Gastrocnemius medialis (tissue), 4 donors: ENCODE measurements around the gene THADA. TPM values are rescaled to one million over a fixed set of nuclear protein-coding genes. Genes with fewer than 3 reads are reported as not detected.

Source experiments
- ATAC-seq, 2 donors: fragments of 150-250 bp; one replicate each; pipeline ENCODE4 v1.9.1; 2016
- DNase-seq, 2 donors: peaks; one replicate each; pipeline ENCODE4 v3.0.0-alpha.2; 2019
- H3K27ac ChIP-seq, 4 donors: fragments of 200-600 bp; sonication (generic); 1 replicate in 1 of 4; 2 replicates in 3 of 4; pipeline ENCODE4 v1.5.1; 2016 to 2018; ENCODE audit warnings: mild to moderate bottlenecking in 2 of 4, moderate library complexity in 1 of 4
- H3K27me3 ChIP-seq, 3 donors: fragments of 200-600 bp; sonication (generic) in 2 of 3; 1 replicate in 1 of 3; 2 replicates in 2 of 3; pipeline versions ENCODE4 v1.5.1 to v1.6.0; 2016 to 2019; ENCODE audit warnings: mild to moderate bottlenecking in 1 of 3, moderate library complexity in 1 of 3
- H3K36me3 ChIP-seq, 2 donors: fragments of 200-600 bp; sonication (generic) in 1 of 2; one replicate each; pipeline ENCODE4 v1.5.1; 2017 to 2018
- H3K4me1 ChIP-seq, 2 donors: fragments of 200-600 bp; sonication (generic) in 1 of 2; one replicate each; pipeline ENCODE4 v1.5.1; 2016 to 2017; ENCODE audit warnings: mild to moderate bottlenecking in 2 of 2
- H3K4me3 ChIP-seq, 4 donors: fragments of 200-600 bp; sonication (generic) in 3 of 4; 1 replicate in 1 of 4; 2 replicates in 3 of 4; pipeline ENCODE4 v1.5.1; 2016 to 2019; ENCODE audit warnings: mild to moderate bottlenecking in 2 of 4
- H3K9me3 ChIP-seq, 3 donors: fragments of 200-600 bp; sonication (generic) in 2 of 3; 1 replicate in 1 of 3; 2 replicates in 2 of 3; pipeline ENCODE4 v1.5.1; 2016 to 2019
- POLR2A ChIP-seq, 2 donors: fragments of 450-650 bp; IDR thresholded peaks; one replicate each; pipeline ENCODE4 v1.6.1; 2017; ENCODE audit warnings: antibody characterized with exemption in 2 of 2, mild to moderate bottlenecking in 2 of 2, moderate library complexity in 2 of 2
- in situ Hi-C, 4 donors: fragments of 200-750 bp; cut with MboI; loops; one replicate each; pipeline versions ENCODE4 v1.15.0 to v1.8.0; 2017; ENCODE audit warnings: low sequenced_read_pairs in 4 of 4
- intact Hi-C: fragments of 100-400 bp; cut with DNase I; formaldehyde crosslinking; loops from one replicate; pipeline ENCODE4 v1.15.1; 2023; ENCODE audit warnings: low total_unique reads
- total RNA-seq, 4 donors: library from RNA; depleted of rRNA; stranded (reverse); fragments of >200 nt; gene quantifications; one replicate each; pipeline versions ENCODE4 v1.1.0 to v1.2.3, GENCODE V29; 2016
- TF ChIP-seq, protein P1 (sequence below), 5 experiments: fragments of 450-650 bp in 3 of 5; fragments of 200-600 bp in 2 of 5; sonication (generic) in 2 of 5; IDR thresholded peaks in 4 of 5; conservative IDR thresholded peaks in 1 of 5; 1 replicate in 4 of 5; 2 replicates in 1 of 5; pipeline ENCODE4 v1.5.1; 2016 to 2019; ENCODE audit warnings: antibody characterized with exemption in 5 of 5, mild to moderate bottlenecking in 3 of 5, moderate library complexity in 3 of 5

The THADA gene
- total RNA-seq, 4 donors from 2014 or later: 13.6 to 19.0 (median 16.2) TPM

DNA sequence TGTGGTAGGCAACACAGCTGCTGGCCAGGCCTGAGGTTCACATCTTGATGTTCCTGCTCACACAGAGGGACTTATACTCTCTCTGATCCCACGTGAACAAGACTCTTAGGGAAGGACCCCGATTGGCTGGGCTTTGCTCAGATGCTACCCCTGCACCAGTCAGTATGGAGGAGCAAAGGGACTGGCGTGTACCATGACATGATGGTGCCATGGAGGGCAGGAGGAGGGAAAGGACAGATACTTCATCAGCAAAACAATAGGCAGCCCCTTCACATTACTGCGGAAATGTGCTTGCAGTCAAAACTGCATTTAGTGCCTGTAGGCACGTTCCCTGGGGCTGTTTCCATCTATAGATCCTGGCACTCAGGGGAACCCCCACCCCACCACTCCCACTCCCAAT is 412.1 kb downstream of the THADA start:
- TF ChIP-seq, protein P1, sequence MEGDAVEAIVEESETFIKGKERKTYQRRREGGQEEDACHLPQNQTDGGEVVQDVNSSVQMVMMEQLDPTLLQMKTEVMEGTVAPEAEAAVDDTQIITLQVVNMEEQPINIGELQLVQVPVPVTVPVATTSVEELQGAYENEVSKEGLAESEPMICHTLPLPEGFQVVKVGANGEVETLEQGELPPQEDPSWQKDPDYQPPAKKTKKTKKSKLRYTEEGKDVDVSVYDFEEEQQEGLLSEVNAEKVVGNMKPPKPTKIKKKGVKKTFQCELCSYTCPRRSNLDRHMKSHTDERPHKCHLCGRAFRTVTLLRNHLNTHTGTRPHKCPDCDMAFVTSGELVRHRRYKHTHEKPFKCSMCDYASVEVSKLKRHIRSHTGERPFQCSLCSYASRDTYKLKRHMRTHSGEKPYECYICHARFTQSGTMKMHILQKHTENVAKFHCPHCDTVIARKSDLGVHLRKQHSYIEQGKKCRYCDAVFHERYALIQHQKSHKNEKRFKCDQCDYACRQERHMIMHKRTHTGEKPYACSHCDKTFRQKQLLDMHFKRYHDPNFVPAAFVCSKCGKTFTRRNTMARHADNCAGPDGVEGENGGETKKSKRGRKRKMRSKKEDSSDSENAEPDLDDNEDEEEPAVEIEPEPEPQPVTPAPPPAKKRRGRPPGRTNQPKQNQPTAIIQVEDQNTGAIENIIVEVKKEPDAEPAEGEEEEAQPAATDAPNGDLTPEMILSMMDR (IDR thresholded peaks at IDR 0.05 in 4 of 5, conservative IDR thresholded peaks at IDR 0.05 in 1 of 5): no peak
- no peak for TF ChIP-seq POLR2A (IDR thresholded peaks at IDR 0.05)
- intact Hi-C loops: no loop called here
- Histone ChIP-seq H3K27me3 (no peaks in the 10 kb centered on the region), H3K4me3 (no peak overlapping the region), H3K9me3 (no peaks in the 10 kb centered on the region), H3K36me3 (no peaks in the 10 kb centered on the region), H3K4me1 (peaks cover 9 to 14% of the 10 kb centered on the region in 2 donors), H3K27ac (no peak overlapping the region)
- ATAC-seq (no peak), DNase-seq (no peak)
- in situ Hi-C loops: no loop called here

DNA sequence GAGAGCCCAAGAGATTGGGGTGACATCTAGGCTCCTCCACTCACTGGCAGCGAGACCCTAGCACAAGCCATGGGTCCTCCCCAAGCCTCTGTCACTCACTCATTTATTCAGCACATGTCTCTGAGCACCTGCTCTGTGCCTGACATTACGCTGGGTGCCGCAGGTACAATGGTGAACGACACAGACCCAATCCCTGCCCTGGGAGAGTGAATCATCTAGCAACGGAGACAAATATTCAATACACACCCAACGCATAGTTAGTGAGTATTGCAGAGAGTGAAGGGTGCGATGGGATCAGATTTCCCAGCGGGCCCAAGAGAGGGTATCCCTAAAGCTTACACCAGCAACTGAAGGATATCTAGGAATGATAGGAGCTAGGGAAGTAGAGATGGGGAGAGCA is 414.9 kb downstream of the THADA start:
- no peaks in the 10 kb centered on the region for H3K36me3 ChIP-seq
- H3K27ac ChIP-seq: peak overlapping the region in 3 of 4 donors; percentile 91 to 98 (median 92)
- H3K9me3 ChIP-seq: no peaks in the 10 kb centered on the region
- no peak overlapping the region for H3K4me3 ChIP-seq
- intact Hi-C loops (no loop called here), in situ Hi-C loops (no loop called here)
- no peaks in the 10 kb centered on the region for H3K27me3 ChIP-seq
- DNase-seq: no peak
- H3K4me1 ChIP-seq: peaks cover 19 to 25% of the 10 kb centered on the region in 2 donors
- ATAC-seq: no peak
- TF ChIP-seq, protein P1 (IDR thresholded peaks at IDR 0.05 in 4 of 5, conservative IDR thresholded peaks at IDR 0.05 in 1 of 5): no peak
- TF ChIP-seq POLR2A (IDR thresholded peaks at IDR 0.05): no peak

Other genes starting within 250 kb of the THADA start
- gene PLEKHH2, start 41.2 kb upstream of the THADA start, total RNA-seq: 1 to 10 TPM; 1.4 to 4.9 (median 3.4) TPM
- gene C1GALT1C1L, start 80.4 kb upstream of the THADA start, total RNA-seq: under 1 TPM in 1 of 4 donors, not detected in 3; 0.59 TPM
- gene DYNC2LI1, start 178.0 kb upstream of the THADA start, total RNA-seq: 10 to 100 TPM in 2 of 4 donors, 1 to 10 TPM in 2; 8.1 to 13.1 (median 10.2) TPM
- not detected for gene ABCG5, start 242.8 kb upstream of the THADA start, total RNA-seq
- under 1 TPM in 1 of 4 donors, not detected in 3; 0.07 TPM for gene ABCG8, start 242.9 kb upstream of the THADA start, total RNA-seq